ENCODE results near the gene HDGFL2. TPM values are rescaled to one million over a fixed set of nuclear protein-coding genes. Genes with fewer than 3 reads are reported as not detected.

Gene HDGFL2
- total and polyA plus RNA-seq, 2 donors from 2014 or later: 37.8 to 38.8 TPM

DNA sequence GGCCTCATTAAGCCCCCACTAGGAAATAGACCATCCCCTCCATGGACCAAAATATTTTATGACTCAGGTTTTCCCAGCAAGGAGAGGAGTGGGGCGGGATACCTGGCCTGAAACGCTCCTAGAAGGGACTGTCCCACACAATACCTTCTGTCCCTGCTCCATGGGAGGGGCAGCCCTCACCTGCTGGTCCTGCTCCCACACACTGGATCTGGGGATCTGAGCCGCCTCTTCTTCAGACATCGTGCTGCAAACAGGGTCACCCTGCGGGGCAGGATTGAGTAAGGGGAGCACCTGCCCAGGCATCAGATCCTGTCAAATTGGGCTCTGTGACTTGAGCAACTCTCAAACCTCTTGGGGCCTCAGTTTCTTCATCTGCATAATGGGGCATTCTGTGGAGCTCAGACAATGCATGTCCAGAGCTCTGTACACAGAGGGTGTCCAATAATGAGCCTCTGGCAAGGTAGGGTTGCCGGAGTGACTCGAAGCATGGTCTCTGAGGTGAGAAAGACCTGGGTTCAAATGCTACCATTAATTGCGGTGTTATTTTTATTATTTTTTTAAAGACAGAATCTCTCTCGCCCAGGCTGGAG lies 61.8 kb downstream of the HDGFL2 start:
- FAIRE-seq (no peak), DNase-seq (peak in 1 of 5 donors; percentile 14)
- H3K27me3 ChIP-seq (ENCODE audit: control insufficient read depth, insufficient read depth, low read length): no peaks in the 10 kb centered on the region
- TF ChIP-seq CTCF (IDR thresholded peaks at IDR 0.05; ENCODE audit: borderline replicate concordance, extremely low read depth, insufficient read depth): no peak
- H3K36me3 ChIP-seq (ENCODE audit: control insufficient read depth in 2 of 3, insufficient read depth in 3 of 3, low read length in 3 of 3): no peaks in the 10 kb centered on the region
- no peaks in the 10 kb centered on the region for H3K4me1 ChIP-seq (ENCODE audit: control insufficient read depth in 2 of 3, insufficient read depth in 2 of 3, low read depth in 1 of 3, low read length in 3 of 3)
- H3K9me3 ChIP-seq (ENCODE audit: control insufficient read depth in 2 of 3, insufficient read depth in 1 of 3, low read length in 3 of 3): no peaks in the 10 kb centered on the region
- H3K4me3 ChIP-seq (ENCODE audit: low read length in 3 of 3): peak overlapping the region in 1 of 3 donors; percentile 63
- intact Hi-C loops (cut with DNase I): no loop called here
- H3K9ac ChIP-seq (ENCODE audit: low read length in 3 of 3): no peak overlapping the region
- H3K27ac ChIP-seq (ENCODE audit: low read depth in 2 of 2, low read length in 2 of 2): no peak overlapping the region

DNA sequence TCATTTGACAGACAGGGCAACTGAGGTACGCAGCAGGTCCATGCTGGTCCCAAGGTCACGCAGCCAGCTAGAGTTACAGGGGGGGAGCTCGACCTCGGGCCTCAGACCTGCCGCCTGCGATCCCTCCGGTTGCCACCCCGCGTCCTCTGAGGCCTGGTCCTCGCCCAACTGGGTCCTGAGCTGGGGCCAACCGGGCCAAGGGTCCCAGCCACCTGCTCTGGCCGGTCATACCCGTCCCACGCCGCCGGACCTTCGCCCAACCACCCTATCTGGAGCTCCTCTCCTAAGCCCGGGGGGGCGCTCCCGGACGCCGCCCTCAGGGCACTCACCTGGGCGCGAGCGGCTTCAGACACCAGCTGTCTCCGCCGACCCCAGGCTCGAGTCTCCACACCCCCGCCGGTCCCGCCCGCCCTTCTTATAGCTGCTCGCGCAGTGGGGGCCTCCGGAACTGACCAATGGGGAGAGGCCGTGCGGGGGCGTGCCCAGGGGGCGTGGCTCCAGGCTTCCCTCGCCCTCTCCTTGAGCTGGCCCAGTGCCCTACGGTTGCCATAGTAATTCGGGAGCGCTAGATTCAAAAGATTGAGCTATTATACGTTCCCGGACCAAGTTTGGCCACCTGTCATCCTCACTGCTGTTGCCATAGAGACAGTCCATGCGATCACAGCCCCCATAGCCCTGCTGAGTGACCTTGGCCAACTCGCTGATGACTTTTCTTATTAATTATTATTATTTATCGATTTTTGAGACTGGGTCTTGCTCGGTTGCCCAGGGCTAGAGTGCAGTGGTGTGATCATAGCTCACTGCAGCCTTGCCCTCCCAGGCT lies 63.0 kb downstream of the HDGFL2 start, which contains the start of gene PLIN5:
Gene PLIN5, minus strand, starts transcription at position 389 of the 823 bp plus-strand sequence. CDS start 1,150 bp downstream, outside the sequence.
- no peak for FAIRE-seq

DNA sequence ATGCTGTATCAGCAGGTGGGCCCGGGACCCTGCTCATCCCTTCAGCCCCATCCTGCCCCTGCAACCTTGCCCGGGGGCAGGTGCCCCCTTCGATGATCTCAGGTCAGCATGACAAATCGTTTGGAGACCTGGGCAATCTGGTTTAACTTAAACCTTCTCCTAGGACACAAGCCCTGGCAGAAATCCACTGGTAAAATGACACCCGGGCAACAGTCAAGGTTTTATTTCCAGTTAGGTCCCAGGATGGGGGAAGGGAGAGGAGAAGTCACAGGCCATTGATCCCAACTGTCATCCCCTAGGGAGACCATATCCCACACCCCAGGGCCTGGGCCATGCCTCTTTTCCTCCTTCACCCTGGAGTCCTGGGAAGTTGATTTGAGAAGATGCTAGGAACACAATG lies 64.7 kb downstream of the HDGFL2 start:
- Histone ChIP-seq H3K9me3 (ENCODE audit: control insufficient read depth in 2 of 3, insufficient read depth in 1 of 3, low read length in 3 of 3) (no peaks in the 10 kb centered on the region), H3K4me3 (ENCODE audit: low read length in 3 of 3) (no peak overlapping the region), H3K27me3 (ENCODE audit: control insufficient read depth, insufficient read depth, low read length) (no peaks in the 10 kb centered on the region), H3K4me1 (ENCODE audit: control insufficient read depth in 2 of 3, insufficient read depth in 2 of 3, low read depth in 1 of 3, low read length in 3 of 3) (peaks cover 0 to 2% (median 0%) of the 10 kb centered on the region in 3 donors), H3K27ac (ENCODE audit: low read depth in 2 of 2, low read length in 2 of 2) (no peak overlapping the region), H3K36me3 (ENCODE audit: control insufficient read depth in 2 of 3, insufficient read depth in 3 of 3, low read length in 3 of 3) (no peaks in the 10 kb centered on the region), H3K9ac (ENCODE audit: low read length in 3 of 3) (no peak overlapping the region)
- TF ChIP-seq CTCF (IDR thresholded peaks at IDR 0.05; ENCODE audit: borderline replicate concordance, extremely low read depth, insufficient read depth): no peak
- intact Hi-C loops (cut with DNase I): no loop called here
- no peak for FAIRE-seq
- peak in 3 of 5 donors; percentile 45 to 72 (median 69) for DNase-seq

More for the DNA sequence above, 63.0 kb downstream of the HDGFL2 start, which contains the start of gene PLIN5:
- no peak for TF ChIP-seq CTCF (IDR thresholded peaks at IDR 0.05; ENCODE audit: borderline replicate concordance, extremely low read depth, insufficient read depth)
- intact Hi-C loops (cut with DNase I): no loop called here
- Histone ChIP-seq H3K9me3 (ENCODE audit: control insufficient read depth in 2 of 3, insufficient read depth in 1 of 3, low read length in 3 of 3) (no peaks in the 10 kb centered on the region), H3K36me3 (ENCODE audit: control insufficient read depth in 2 of 3, insufficient read depth in 3 of 3, low read length in 3 of 3) (no peaks in the 10 kb centered on the region), H3K4me1 (ENCODE audit: control insufficient read depth in 2 of 3, insufficient read depth in 2 of 3, low read depth in 1 of 3, low read length in 3 of 3) (no peaks in the 10 kb centered on the region), H3K27me3 (ENCODE audit: control insufficient read depth, insufficient read depth, low read length) (no peaks in the 10 kb centered on the region), H3K9ac (ENCODE audit: low read length in 3 of 3) (peak within 1 kb of the TSS in 2 of 3 donors; percentile 26 to 48), H3K27ac (ENCODE audit: low read depth in 2 of 2, low read length in 2 of 2) (peak within 1 kb of the TSS; percentile 60 to 74), H3K4me3 (ENCODE audit: low read length in 3 of 3) (peak within 1 kb of the TSS; percentile 11 to 63 (median 39))
- peak; percentile 90 to 95 (median 92) for DNase-seq
